ENCODE measurements around the gene VRK2.
"Not testable (repeated sequence)": the region's sequence is repeated elsewhere in the genome, so short reads cannot be mapped to it uniquely, and the experiment has no call there.

The VRK2 gene

GRCh38 chr2:58110765-58111164 lies 64.2 kb downstream of the VRK2 start:
- no peak for DNase-seq

DNA sequence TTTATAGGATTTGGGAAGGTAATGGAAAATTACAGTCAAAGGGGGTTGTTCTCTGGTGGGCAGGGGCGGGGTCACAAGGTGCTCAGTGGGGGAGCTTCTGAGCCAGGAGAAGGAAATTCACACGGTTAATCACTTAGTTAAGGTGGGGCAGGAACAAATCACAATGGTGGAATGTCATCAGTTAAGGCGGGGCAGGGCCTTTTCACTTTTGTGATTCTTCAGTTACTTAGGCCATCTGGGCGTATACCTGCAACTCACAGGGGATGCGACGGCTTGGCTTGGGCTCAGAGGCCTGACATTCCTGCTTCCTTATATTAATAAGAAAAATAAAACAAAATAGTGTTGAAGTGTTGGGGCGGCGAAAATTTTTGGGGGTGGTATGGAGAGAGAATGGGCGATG lies 67.0 kb downstream of the VRK2 start:
- not testable (repeated sequence) for DNase-seq

DNA sequence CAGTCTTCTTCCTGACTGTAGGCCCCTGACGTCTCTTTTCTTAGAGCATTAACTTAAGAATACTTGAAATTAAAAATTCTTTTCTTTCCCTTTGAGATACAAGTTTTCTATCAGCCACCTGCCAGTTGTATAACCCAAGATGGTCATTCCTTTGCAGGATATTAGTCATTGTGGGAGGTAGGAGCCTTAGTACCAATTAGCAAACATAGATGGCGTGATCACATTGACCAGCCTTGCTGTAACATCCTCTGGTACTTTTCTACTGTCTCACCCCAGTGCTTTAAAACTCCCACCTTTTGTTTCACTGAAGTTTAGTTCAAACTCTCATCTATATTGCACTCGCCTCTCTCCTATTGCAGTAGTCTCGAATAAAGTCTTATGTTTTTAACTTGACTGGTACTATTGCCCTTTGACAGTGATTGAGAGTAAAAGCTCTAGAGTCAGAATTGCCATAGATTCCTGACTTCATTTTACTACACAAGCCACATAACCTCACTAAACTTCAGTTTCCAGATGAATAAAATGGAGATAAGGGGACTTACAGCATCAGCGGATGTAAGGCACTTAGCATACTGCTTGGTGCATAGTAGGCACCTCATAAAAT lies 74.1 kb downstream of the VRK2 start:
- no peak for DNase-seq

DNA sequence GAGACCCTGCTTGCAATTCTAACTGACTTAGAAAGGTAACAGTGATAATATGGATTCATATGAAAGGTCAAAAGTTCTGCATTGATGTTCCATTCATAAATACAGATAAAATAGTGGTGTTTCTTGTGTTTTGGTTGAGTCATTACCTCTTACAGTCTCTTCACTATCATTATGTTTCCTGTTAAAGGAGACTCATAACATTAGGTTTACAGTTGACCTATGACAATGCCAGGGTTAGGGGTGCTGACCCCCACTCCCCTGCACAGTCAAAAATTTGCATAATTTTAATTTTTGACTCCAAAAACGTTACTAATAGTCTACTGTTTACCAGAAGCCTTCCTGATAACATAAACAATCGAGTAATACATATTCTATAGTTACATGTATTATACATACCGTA lies 75.4 kb downstream of the VRK2 start:
- DNase-seq, result no peak

DNA sequence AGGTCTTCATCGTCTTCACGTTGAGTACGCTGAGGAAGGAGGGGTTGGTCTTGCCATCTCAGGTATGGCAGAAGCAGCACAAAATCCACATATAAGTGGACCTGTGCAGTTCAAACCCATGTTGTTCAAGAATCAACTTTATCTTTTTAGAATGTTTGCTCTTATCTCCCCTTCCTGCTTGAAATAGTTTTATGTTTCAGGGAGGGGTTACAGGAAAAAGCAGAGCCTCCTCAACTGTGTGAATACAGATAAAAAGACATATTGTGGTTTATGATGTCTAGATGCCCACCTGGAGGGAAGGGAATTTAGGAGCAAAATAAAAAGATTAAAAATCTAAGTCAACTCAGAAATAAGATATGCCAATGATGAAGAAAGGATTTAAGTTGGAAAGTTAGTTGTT lies 75.9 kb downstream of the VRK2 start:
- DNase-seq, result no peak

DNA sequence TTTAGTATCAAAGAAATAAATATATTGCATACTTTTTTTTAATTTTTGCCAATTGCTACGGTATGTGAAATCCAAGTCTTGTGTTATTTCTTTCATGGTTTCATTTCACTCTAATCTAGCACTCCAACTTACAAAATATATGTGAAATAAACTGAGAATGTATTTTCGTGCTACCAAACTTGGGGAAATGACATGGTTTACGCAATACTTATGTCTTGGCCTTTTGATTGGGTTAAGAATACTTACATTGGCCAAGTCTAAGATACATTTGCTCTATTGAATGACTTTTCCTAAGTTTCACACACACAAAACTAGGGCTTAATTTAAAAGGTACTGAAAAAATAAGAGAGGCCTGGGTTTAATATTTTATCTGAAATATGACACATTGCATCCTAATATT lies 80.5 kb downstream of the VRK2 start:
- no peak for DNase-seq

- no peak for DNase-seq
These were observed 83.6 kb downstream of the VRK2 start for GRCh38 chr2:58130238-58130637.

- no peak for DNase-seq
These were observed 84.8 kb downstream of the VRK2 start for GRCh38 chr2:58131191-58132011.

GRCh38 chr2:58133395-58133794 lies 86.8 kb downstream of the VRK2 start:
- no peak for DNase-seq

- no peak for DNase-seq
These were observed 89.3 kb downstream of the VRK2 start for GRCh38 chr2:58135861-58136260.

DNA sequence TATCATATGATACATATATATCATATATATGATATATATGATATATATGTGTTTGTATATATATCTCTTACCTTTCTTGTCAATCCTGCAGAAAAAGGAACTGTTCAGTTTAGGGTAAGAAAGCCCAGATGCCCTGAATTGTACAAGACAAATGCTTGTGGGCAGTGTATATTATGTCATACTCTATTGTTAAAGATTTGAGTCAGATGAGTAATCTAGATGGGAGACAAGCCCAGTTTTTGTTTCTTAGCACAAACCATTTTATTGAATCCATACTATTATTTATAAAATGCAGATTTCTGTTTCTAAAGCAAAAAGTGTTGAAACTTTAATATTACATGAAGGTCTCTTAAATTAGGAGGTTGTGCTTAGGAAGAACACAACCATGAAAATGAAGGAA lies 90.6 kb downstream of the VRK2 start:
- DNase-seq, result no peak

DNA sequence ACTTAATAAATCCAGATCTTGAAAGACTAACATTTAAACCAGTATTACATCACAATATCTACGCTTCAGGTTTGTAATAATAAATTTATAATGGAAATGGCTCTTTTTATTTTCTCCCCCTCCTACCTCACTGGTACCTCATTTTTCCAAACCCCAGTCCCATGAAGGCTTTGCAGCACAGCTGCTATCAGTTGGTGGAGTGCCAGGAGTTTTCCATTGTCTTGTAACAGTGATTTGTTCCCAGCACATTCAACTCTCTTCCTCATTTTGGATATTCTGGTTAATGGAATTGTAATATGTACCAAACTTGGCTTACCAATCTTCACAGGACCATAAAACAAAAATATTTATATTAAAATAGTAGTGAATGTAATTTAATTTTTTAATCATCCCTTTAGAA lies 91.2 kb downstream of the VRK2 start:
- no peak for DNase-seq

DNA sequence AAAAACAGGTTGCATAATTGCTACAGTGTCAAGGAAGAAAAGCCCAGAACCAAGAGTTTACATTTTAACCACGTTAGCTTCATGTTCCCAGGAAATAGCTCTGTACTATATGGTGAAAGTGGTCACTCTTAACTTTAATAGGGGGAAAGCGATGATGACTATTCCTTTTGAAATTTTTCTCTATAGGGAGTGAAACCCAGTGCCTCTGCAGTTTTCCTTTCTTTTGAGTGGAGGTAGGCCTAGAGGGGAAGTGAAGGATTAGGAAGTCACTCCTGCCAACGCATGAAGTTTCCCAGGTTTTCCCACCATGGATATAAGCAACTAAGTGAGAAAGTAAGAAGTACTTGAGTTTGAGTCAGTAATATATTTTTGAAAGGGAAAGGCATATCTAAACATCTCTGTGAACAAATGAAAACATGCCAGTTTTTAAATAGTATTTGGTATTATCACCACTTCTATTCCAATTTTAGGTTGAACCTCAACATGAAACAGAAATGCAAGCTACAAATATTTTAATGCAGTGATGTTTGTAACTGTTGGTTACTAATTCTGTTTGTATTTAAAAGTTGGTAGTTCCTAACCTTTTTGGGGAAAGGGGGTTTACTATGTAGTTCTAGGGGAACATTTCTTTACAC lies 91.9 kb downstream of the VRK2 start:
- DNase-seq, result no peak

DNA sequence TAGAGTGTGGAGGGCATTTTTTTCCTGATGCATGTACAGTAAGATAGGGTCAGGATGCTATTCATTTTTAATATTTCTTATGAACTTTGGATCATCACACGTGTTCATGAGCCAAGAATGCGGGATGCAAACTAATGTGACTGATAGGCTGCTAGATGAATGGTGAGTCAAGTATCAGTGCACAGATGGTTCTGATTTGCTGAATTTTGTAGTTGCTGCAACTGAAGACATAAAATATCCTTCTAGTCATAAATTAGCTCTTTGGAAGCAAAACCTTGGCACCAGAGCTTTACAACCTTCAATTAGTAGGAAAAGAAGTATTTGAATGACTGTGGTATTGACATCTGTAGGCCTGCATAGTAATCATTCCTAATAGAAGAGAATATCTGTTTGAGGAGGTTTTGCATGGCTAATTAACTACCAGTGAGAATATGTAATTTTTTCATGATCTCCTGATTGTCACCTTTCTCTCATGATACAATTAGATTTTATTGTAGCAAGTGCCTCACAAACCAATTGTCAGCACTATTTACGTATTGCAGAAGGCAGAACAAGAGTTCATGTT lies 94.0 kb downstream of the VRK2 start:
- no peak for DNase-seq

DNA sequence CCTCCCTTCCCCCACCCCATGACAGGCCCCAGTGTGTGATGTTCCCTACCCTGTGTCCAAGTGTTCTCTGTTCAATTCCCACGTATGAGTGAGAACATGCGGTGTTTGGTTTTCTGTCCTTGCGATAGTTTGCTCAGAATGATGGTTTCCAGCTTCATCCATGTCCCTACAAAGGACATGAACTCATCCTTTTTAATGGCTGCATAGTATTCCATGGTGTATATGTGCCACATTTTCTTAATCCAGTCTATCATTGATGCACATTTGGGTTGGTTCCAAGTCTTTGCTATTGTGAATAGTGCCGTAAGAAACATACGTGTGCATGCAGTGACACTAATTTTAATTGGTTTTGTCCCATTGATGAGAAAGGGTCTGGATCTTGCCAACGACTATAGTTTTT lies 99.2 kb downstream of the VRK2 start:
- DNase-seq, result not testable (repeated sequence)

- no peak for DNase-seq
These were observed 100.1 kb downstream of the VRK2 start for GRCh38 chr2:58146707-58147106.

DNA sequence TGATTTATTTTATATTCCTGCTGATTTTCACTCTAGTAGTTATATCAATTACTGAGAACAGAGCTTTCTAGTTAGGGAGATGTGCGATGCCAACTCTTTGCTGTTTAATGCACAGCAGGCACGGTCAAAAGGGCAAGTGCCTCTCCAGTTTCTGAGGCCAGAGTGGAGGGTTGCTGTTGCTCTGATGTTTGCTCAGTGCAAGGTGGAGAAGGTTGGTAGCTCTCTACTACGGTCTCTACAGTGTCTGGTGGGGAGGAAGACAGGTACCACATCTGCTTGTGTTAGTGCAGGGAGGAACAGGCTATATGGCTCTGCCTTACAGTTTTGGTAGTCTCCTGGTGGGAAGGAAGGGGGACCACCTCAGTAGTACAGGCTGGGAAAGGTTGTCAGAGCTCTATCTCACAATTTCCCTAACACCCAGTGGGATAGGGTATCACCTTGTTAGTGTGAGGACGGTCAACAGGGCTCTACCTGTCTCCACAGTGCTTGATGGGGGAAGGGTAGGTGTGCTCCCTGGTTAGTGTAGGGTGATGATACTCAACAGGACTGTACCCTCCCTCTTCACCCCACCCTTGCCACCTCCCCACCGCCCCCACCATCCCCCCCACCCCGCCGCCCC lies 108.7 kb downstream of the VRK2 start:
- DNase-seq, result no peak

- no peak for DNase-seq
These were observed 110.2 kb downstream of the VRK2 start for GRCh38 chr2:58156780-58157179.

GRCh38 chr2:58157754-58158153 lies 111.1 kb downstream of the VRK2 start:
- no peak for DNase-seq

DNA sequence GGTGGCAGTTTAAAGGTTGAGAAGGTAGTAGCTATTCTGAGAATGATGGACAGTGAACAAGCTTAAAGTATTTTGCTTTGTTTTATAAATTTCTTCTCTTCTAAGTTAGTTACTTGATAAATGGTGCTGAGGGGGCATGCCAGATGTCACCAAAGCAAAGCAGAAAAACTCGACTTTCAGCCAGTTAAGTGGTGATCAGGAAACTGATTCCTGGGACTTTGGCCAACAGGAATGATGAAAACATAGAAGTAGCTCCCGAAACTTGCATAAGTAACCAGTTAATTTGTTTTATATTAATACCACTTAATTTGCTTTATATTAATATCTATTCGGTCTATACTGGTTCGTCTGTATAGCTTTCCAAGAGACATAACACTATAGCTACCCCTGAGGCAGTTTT lies 111.9 kb downstream of the VRK2 start:
- DNase-seq, result no peak

- no peak for DNase-seq
These were observed 117.3 kb downstream of the VRK2 start for GRCh38 chr2:58163913-58164312.

DNA sequence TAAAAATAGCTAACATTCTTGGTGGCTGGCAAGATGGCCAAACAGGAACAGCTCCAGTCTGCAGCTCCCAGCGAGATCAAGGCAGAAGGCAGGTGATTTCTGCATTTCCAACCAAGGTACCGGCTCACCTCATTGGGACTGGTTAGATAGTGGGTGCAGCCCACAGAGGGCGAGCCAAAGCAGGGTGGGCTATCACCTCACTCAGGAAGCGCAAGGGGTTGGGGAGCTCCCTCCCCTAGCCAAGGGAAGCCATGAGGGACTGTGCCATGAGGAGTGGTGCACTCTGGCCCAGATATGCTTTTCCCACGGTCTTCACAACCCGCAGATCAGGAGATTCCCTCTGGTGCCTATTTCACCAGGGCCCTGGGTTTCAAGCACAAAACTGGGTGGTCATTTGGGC lies 121.5 kb downstream of the VRK2 start:
- not testable (repeated sequence) for DNase-seq

GRCh38 chr2:58169845-58170244 lies 123.2 kb downstream of the VRK2 start:
- not testable (repeated sequence) for DNase-seq

Data from stimulated activated CD8-positive, alpha-beta memory T cell treated with anti-CD3 and anti-CD28 coated beads, Interleukin-4, amount 100 ng/mL, for 48 hours (primary cell).